ENCODE results near the gene PLAC8.

PLAC8 gene

GRCh38 chr4:83118869-83119268 lies 4.3 kb upstream of the PLAC8 start:
- no peak for DNase-seq (ENCODE audit: low read depth)
- no peak overlapping the region for H3K4me3 ChIP-seq (ENCODE audit: low read depth, low read length)
- TF ChIP-seq POLR2A (IDR thresholded peaks at IDR 0.05; ENCODE audit: extremely low read depth, insufficient read length) (no peak), MAX (IDR thresholded peaks at IDR 0.05; ENCODE audit: low read depth, low read length) (no peak), MYC (IDR thresholded peaks at IDR 0.05; ENCODE audit: low read depth, low read length) (no peak), CTCF (IDR thresholded peaks at IDR 0.05; ENCODE audit: low read depth, low read length) (no peak)

- no peak overlapping the region for H3K4me3 ChIP-seq (ENCODE audit: low read depth, low read length)
- peak; percentile 54 for DNase-seq (ENCODE audit: low read depth)
- TF ChIP-seq MYC (IDR thresholded peaks at IDR 0.05; ENCODE audit: low read depth, low read length) = no peak
- no peak for TF ChIP-seq POLR2A (IDR thresholded peaks at IDR 0.05; ENCODE audit: extremely low read depth, insufficient read length)
Measured at GRCh38 chr4:83115656-83116285, 1.2 kb upstream of the PLAC8 start.

- peak overlapping the region; percentile 66 for H3K4me3 ChIP-seq (ENCODE audit: low read depth, low read length)
- TF ChIP-seq MYC (IDR thresholded peaks at IDR 0.05; ENCODE audit: low read depth, low read length) = no peak
- no peak for TF ChIP-seq MAX (IDR thresholded peaks at IDR 0.05; ENCODE audit: low read depth, low read length)
- TF ChIP-seq POLR2A (IDR thresholded peaks at IDR 0.05; ENCODE audit: extremely low read depth, insufficient read length) = no peak
- TF ChIP-seq CTCF (IDR thresholded peaks at IDR 0.05; ENCODE audit: low read depth, low read length) = no peak
- DNase-seq (ENCODE audit: low read depth) = no peak
Measured at GRCh38 chr4:83115000-83115399, 471 bp upstream of the PLAC8 start.

GRCh38 chr4:83113429-83113786 lies 1.1 kb downstream of the PLAC8 start:
- TF ChIP-seq POLR2A (IDR thresholded peaks at IDR 0.05; ENCODE audit: extremely low read depth, insufficient read length) (no peak), MAX (IDR thresholded peaks at IDR 0.05; ENCODE audit: low read depth, low read length) (no peak), MYC (IDR thresholded peaks at IDR 0.05; ENCODE audit: low read depth, low read length) (no peak), CTCF (IDR thresholded peaks at IDR 0.05; ENCODE audit: low read depth, low read length) (no peak)
- DNase-seq (ENCODE audit: low read depth) = peak; percentile 77
- H3K4me3 ChIP-seq (ENCODE audit: low read depth, low read length) = peak overlapping the region; percentile 66

GRCh38 chr4:83112678-83113428 lies 1.7 kb downstream of the PLAC8 start:
- TF ChIP-seq POLR2A (IDR thresholded peaks at IDR 0.05; ENCODE audit: extremely low read depth, insufficient read length) (peak; percentile 24), MAX (IDR thresholded peaks at IDR 0.05; ENCODE audit: low read depth, low read length) (peak; percentile 47), MYC (IDR thresholded peaks at IDR 0.05; ENCODE audit: low read depth, low read length) (no peak)
- peak; percentile 77 for DNase-seq (ENCODE audit: low read depth)
- peak overlapping the region; percentile 66 for H3K4me3 ChIP-seq (ENCODE audit: low read depth, low read length)

GRCh38 chr4:83112231-83112630 lies 2.3 kb downstream of the PLAC8 start:
- peak; percentile 90 for DNase-seq (ENCODE audit: low read depth)
- TF ChIP-seq MAX (IDR thresholded peaks at IDR 0.05; ENCODE audit: low read depth, low read length) (peak; percentile 26; the same call in 1 of the 2 replicates), CTCF (IDR thresholded peaks at IDR 0.05; ENCODE audit: low read depth, low read length) (no peak)
- H3K4me3 ChIP-seq (ENCODE audit: low read depth, low read length) = peak overlapping the region; percentile 66

- DNase-seq (ENCODE audit: low read depth) = peak; percentile 26
- H3K4me3 ChIP-seq (ENCODE audit: low read depth, low read length) = peak overlapping the region; percentile 67
Measured at GRCh38 chr4:83111751-83112141, 2.8 kb downstream of the PLAC8 start.

Measured in NB4 (cell line).